Stomach smooth muscle (tissue), 2 donors: ENCODE data around the gene DTD1.

Experiments used
- H3K27ac ChIP-seq: one replicate; pipeline ENCODE4 v1.7.0; 2013; ENCODE audit warnings: mild to moderate bottlenecking, low read length, inconsistent platforms
- H3K27me3 ChIP-seq, 2 donors: one replicate each; pipeline ENCODE4 v1.7.0; 2013; ENCODE audit warnings: low read length in 2 of 2; ENCODE audit not compliant: insufficient read depth in 2 of 2, control insufficient read depth in 1 of 2
- H3K36me3 ChIP-seq, 2 donors: one replicate each; pipeline ENCODE4 v1.7.0; 2013; ENCODE audit warnings: low read length in 2 of 2; ENCODE audit not compliant: control insufficient read depth in 2 of 2, insufficient read depth in 2 of 2
- H3K4me1 ChIP-seq: one replicate; pipeline ENCODE4 v1.7.0; 2013; ENCODE audit warnings: low read length; ENCODE audit not compliant: control insufficient read depth, insufficient read depth
- H3K4me3 ChIP-seq, 2 donors: one replicate each; pipeline ENCODE4 v1.7.0; 2013; ENCODE audit warnings: low read length in 2 of 2
- H3K9ac ChIP-seq, 2 donors: one replicate each; pipeline ENCODE4 v1.7.0; 2013; ENCODE audit warnings: low read length in 2 of 2, mild to moderate bottlenecking in 1 of 2
- H3K9me3 ChIP-seq, 2 donors: one replicate each; pipeline ENCODE4 v1.7.0; 2013; ENCODE audit warnings: low read length in 2 of 2; ENCODE audit not compliant: control insufficient read depth in 2 of 2
- donor health status: healthy.
- donor health status: Pancreatic carcinoma.

Gene DTD1

DNA sequence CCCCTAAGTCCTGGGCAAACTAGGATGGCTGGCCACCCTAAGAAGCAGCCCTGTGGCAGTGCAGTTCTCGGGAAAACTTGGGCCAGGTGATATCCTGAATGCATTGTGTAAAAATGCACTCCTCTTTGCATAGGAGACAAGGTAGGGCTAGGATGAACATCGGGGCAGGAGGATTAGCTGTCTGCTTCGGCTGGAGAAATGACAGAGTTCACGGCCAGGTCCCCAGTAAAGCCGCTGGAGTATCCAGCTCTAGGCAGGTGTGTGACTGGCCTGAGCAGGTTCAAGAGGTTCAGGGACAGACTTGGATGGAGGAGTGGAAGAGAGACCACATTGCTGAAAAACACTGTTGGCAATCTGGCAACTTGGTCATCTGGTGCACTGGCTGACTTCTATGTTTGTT lies 26.4 kb downstream of the DTD1 start:
- H3K4me3 ChIP-seq, result no peak overlapping the region
- H3K27ac ChIP-seq, result no peak overlapping the region
- no peaks in the 10 kb centered on the region for H3K27me3 ChIP-seq
- H3K9ac ChIP-seq, result no peak overlapping the region
- H3K9me3 ChIP-seq, result no peaks in the 10 kb centered on the region
- peaks cover 0 to 2% of the 10 kb centered on the region in 2 donors for H3K36me3 ChIP-seq
- peaks cover 4% of the 10 kb centered on the region for H3K4me1 ChIP-seq

DNA sequence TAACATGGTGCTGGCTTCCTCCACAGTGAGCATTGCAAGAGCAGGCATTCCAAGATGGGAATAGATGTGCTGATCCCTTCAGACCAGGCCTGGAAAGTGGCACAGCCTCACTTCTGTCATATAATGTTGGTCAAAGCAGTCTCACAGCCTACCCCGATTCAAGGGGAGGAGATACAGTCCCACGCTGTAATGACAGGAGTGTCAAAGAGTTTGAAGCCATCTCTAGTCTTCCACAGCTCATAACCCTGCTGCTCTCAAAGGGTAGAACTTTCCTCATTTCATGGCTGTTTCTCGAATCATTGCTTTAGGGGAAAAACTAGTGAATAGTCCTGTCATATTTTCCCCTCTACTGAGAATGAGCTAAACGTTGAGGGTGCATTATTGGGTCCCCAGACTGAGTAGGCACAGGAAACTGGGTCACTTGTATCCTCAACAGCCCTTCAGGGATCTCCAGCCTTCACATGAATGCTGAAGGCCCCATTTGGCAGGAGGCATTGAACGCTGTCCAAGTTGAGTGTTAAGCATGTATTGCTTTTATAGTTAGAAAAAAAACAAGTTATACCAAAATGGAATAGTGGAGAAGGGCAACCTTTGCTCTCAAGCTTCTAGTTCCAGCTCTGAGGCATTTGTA lies 27.3 kb downstream of the DTD1 start:
- Histone ChIP-seq H3K27ac (peak overlapping the region; percentile 18), H3K4me3 (peak overlapping the region in 1 of 2 donors; percentile 15), H3K36me3 (no peaks in the 10 kb centered on the region), H3K27me3 (no peaks in the 10 kb centered on the region), H3K9ac (no peak overlapping the region), H3K4me1 (peaks cover 4% of the 10 kb centered on the region), H3K9me3 (no peaks in the 10 kb centered on the region)

- Histone ChIP-seq H3K27me3 (no peaks in the 10 kb centered on the region), H3K36me3 (no peaks in the 10 kb centered on the region), H3K27ac (no peak overlapping the region), H3K9ac (no peak overlapping the region), H3K4me1 (no peaks in the 10 kb centered on the region), H3K4me3 (no peak overlapping the region), H3K9me3 (no peaks in the 10 kb centered on the region)
Measured at GRCh38 chr20:18621004-18621403, 33.1 kb downstream of the DTD1 start.

DNA sequence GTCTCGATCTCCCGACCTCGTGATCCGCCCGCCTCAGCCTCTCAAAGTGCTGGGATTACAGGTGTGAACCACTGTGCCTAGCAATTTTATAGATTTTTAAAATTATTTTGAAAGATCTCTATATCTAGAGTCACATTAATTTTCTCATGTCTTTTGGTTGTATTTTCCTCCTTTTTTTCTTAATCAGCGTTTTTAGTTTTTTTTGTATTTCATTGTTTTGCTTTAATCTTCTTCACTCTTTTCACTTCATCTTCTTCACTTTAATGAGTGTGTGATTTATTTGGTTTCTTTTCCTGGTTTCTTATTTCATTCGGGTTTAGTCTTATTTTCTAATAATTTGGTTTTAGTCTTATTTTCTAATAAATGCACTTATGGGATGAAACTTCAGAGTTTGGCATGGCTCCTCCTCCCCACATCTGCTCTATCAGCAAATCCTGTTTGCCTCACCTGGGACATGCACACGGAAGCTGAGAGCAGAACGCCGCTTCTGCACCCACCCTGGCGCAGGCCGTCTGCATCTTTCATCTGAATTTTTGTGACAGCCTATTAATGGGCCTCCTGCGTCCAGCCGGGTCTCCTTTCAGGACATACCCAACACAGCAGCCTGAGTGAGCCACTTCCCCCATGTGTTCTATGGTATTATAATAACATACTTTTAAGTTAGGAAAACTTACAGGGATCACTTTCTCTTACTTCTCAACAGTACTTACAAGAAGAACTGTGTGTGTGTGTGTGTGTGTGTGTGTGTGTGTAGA lies 35.5 kb downstream of the DTD1 start:
- Histone ChIP-seq H3K9me3 (no peaks in the 10 kb centered on the region), H3K9ac (no peak overlapping the region), H3K4me3 (no peak overlapping the region), H3K27ac (no peak overlapping the region), H3K4me1 (no peaks in the 10 kb centered on the region), H3K27me3 (no peaks in the 10 kb centered on the region), H3K36me3 (peaks cover 0 to 4% of the 10 kb centered on the region in 2 donors)

DNA sequence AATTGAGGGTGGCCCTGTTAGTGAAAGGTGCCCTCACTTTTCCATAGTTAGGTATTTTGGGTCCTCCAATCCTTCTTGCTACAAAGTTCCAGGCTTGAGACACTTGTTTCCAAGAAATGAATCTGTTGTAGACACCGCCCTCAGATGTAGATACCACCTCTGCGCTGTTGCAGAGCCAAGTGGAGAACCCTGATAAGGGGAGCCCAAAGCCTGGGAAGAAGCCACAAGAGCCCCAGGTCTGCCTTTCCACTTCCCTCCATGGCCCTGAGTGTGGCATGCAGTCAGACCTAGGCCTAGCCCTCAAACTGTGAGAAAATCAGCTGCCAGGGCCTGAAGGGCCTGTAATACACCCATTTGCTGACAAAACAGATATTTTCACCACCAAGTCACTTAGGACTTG lies 37.1 kb downstream of the DTD1 start:
- Histone ChIP-seq H3K4me3 (no peak overlapping the region), H3K9me3 (no peaks in the 10 kb centered on the region), H3K27ac (no peak overlapping the region), H3K36me3 (peaks cover 0 to 4% of the 10 kb centered on the region in 2 donors), H3K4me1 (no peaks in the 10 kb centered on the region), H3K9ac (no peak overlapping the region), H3K27me3 (no peaks in the 10 kb centered on the region)

DNA sequence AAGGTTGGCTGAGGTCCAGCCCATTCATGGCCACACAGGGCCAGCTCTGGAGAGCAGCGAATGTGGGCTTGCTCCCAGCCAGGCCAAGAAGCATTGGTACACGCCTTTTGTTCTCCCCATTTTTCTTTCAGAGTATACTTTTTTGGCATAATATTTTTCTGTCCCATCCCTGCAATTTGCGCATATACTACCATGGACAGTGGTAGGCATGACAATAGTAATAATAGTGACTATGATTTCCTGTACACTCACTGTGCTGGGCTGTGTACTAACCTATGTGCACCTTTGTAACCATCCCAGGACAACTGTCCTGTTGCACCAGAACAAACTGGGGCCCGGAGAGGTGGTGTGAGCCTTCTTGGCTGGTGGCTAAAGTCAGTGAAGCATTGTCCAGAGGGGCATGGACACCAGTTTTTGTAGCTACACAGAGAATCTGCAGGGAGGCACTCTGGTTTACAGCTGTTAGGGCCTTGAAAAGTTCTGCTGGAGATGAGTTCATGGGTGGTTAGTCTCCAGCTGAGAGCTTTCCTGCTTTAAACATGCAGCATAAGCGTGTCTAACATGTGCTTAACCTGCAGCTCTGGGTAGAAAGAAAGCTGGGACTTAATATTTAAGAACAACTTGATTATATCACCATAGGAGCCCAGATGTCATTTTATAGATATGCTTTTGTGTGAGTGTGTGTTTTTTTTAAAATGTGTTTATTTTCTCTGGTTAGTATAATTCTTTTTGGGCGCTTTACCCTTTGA lies 38.2 kb downstream of the DTD1 start:
- no peak overlapping the region for H3K27ac ChIP-seq
- H3K9me3 ChIP-seq, result no peaks in the 10 kb centered on the region
- H3K4me1 ChIP-seq, result no peaks in the 10 kb centered on the region
- H3K27me3 ChIP-seq, result no peaks in the 10 kb centered on the region
- H3K4me3 ChIP-seq, result no peak overlapping the region
- peaks cover 0 to 4% of the 10 kb centered on the region in 2 donors for H3K36me3 ChIP-seq
- H3K9ac ChIP-seq, result no peak overlapping the region

DNA sequence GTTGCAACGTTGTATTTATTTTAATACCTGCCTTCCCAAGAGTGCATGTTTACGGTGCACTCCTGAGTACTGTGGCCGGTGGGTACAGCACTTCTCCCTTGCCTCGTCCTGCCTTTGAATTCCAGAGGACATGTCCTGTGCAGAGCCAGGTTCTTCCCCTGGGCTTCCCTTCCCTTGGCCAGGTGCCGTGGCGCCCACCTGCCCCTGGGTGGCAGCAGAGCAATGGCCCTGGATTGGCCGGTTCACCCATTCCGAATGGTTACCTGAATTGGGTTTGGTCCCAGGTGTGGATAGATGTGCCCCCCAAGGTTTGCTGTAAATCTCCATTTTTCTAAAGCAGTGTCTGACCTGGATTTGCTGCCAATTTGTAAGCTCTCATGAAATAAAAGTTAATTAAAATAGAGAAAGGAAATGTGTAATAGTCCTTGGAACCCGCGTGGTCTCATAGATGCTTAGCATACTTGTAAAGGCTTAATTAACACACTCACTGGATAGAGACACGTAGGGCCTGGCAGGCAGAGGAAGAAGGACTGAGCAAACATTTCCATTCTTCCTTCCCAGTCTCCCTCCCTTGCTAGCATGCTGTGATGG lies 40.6 kb downstream of the DTD1 start:
- Histone ChIP-seq H3K27me3 (no peaks in the 10 kb centered on the region), H3K36me3 (peaks cover 0 to 4% of the 10 kb centered on the region in 2 donors), H3K4me3 (no peak overlapping the region), H3K4me1 (no peaks in the 10 kb centered on the region), H3K9me3 (no peaks in the 10 kb centered on the region), H3K9ac (no peak overlapping the region), H3K27ac (no peak overlapping the region)

GRCh38 chr20:18632196-18632789 lies 44.4 kb downstream of the DTD1 start:
- Histone ChIP-seq H3K9ac (no peak overlapping the region), H3K27me3 (no peaks in the 10 kb centered on the region)

GRCh38 chr20:18633411-18633810 lies 45.6 kb downstream of the DTD1 start:
- Histone ChIP-seq H3K9ac (no peak overlapping the region), H3K27me3 (no peaks in the 10 kb centered on the region), H3K4me1 (no peaks in the 10 kb centered on the region), H3K4me3 (no peak overlapping the region), H3K27ac (no peak overlapping the region), H3K36me3 (no peaks in the 10 kb centered on the region), H3K9me3 (no peaks in the 10 kb centered on the region)

More at GRCh38 chr20:18632196-18632789, 44.4 kb downstream of the DTD1 start:
- Histone ChIP-seq H3K4me3 (no peak overlapping the region), H3K27ac (no peak overlapping the region), H3K9me3 (no peaks in the 10 kb centered on the region), H3K36me3 (peaks cover 0 to 4% of the 10 kb centered on the region in 2 donors), H3K4me1 (no peaks in the 10 kb centered on the region)

DNA sequence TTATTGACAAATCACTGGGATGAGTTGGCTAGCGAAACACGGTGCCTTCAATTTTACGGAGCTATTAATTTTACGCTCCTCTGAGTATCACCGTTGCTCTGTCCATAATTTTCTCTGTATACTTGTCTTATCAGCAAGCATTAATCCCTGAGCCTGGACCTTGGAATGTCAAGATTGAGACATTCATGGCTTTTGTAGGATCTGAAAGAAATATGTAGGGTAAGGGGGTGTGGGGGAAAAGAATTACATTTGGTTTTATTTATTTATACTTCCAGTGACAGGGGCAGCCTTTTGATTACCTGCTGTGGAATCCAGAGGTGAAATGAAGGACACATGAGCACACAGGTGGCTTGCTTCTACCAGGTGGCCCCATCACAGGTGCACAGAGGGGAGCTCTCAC lies 46.6 kb downstream of the DTD1 start:
- Histone ChIP-seq H3K27me3 (no peaks in the 10 kb centered on the region), H3K4me3 (no peak overlapping the region), H3K36me3 (no peaks in the 10 kb centered on the region), H3K4me1 (peaks cover 6% of the 10 kb centered on the region), H3K27ac (no peak overlapping the region), H3K9ac (no peak overlapping the region), H3K9me3 (no peaks in the 10 kb centered on the region)
